GM12872 (cell line): ENCODE data around the gene LTBP3.

Source experiments
- TF ChIP-seq, protein P1 (sequence below): IDR thresholded peaks from 3 replicates; pipeline ENCODE4 v1.5.1; 2011; ENCODE audit warnings: low read depth, mild to moderate bottlenecking, low read length, moderate library complexity; ENCODE audit not compliant: insufficient read depth

LTBP3 gene

DNA sequence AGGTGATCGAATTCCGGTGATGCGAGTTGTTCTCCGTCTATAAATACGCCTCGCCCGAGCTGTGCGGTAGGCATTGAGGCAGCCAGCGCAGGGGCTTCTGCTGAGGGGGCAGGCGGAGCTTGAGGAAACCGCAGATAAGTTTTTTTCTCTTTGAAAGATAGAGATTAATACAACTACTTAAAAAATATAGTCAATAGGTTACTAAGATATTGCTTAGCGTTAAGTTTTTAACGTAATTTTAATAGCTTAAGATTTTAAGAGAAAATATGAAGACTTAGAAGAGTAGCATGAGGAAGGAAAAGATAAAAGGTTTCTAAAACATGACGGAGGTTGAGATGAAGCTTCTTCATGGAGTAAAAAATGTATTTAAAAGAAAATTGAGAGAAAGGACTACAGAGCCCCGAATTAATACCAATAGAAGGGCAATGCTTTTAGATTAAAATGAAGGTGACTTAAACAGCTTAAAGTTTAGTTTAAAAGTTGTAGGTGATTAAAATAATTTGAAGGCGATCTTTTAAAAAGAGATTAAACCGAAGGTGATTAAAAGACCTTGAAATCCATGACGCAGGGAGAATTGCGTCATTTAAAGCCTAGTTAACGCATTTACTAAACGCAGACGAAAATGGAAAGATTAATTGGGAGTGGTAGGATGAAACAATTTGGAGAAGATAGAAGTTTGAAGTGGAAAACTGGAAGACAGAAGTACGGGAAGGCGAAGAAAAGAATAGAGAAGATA, 59.0 kb downstream of the LTBP3 start, which contains the start of gene MALAT1:
TSS of gene MALAT1 (plus strand) at position 69 of the 736 bp plus-strand sequence.
- TF ChIP-seq, protein P1, sequence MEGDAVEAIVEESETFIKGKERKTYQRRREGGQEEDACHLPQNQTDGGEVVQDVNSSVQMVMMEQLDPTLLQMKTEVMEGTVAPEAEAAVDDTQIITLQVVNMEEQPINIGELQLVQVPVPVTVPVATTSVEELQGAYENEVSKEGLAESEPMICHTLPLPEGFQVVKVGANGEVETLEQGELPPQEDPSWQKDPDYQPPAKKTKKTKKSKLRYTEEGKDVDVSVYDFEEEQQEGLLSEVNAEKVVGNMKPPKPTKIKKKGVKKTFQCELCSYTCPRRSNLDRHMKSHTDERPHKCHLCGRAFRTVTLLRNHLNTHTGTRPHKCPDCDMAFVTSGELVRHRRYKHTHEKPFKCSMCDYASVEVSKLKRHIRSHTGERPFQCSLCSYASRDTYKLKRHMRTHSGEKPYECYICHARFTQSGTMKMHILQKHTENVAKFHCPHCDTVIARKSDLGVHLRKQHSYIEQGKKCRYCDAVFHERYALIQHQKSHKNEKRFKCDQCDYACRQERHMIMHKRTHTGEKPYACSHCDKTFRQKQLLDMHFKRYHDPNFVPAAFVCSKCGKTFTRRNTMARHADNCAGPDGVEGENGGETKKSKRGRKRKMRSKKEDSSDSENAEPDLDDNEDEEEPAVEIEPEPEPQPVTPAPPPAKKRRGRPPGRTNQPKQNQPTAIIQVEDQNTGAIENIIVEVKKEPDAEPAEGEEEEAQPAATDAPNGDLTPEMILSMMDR, result no peak

DNA sequence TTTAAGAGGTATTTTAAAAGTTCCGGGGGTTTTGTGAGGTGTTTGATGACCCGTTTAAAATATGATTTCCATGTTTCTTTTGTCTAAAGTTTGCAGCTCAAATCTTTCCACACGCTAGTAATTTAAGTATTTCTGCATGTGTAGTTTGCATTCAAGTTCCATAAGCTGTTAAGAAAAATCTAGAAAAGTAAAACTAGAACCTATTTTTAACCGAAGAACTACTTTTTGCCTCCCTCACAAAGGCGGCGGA, 59.5 kb downstream of the LTBP3 start:
- TF ChIP-seq, protein P1, result no peak

- TF ChIP-seq, protein P1, result no peak
Measured at GRCh38 chr11:65498042-65498726, 60.0 kb downstream of the LTBP3 start.

DNA sequence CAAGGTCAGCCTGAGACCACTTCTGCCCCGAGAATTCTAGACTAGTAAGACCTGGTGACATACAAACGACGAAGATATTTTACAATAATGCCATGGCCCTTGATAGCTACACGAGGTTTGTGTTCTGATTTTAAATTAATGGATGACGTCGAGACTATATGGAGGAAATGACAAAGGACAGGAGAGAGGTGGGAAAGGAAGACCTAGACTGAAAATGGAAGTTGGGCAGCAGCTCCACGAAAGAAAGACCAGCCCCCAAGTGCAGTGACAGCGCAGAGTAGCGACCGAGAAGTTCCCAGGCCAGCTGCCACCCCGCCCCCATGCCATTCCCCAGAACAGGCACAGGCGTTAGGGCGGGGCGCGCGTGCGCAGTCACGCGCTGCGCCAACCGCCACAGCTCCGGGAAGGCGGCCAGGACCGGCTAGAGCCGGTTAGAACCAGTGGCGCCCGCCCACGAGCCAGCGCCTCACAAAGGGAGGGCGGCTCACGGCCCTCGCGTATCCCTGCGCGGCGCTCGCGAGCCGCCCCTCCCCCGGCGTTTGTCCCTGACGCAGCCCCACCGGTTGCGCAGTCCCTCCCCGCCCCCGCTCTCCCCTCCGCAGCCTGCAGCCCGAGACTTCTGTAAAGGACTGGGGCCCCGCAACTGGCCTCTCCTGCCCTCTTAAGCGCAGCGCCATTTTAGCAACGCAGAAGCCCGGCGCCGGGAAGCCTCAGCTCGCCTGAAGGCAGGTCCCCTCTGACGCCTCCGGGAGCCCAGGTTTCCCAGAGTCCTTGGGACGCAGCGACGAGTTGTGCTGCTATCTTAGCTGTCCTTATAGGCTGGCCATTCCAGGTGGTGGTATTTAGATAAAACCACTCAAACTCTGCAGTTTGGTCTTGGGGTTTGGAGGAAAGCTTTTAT, 60.8 kb downstream of the LTBP3 start:
- TF ChIP-seq, protein P1, result no peak

DNA sequence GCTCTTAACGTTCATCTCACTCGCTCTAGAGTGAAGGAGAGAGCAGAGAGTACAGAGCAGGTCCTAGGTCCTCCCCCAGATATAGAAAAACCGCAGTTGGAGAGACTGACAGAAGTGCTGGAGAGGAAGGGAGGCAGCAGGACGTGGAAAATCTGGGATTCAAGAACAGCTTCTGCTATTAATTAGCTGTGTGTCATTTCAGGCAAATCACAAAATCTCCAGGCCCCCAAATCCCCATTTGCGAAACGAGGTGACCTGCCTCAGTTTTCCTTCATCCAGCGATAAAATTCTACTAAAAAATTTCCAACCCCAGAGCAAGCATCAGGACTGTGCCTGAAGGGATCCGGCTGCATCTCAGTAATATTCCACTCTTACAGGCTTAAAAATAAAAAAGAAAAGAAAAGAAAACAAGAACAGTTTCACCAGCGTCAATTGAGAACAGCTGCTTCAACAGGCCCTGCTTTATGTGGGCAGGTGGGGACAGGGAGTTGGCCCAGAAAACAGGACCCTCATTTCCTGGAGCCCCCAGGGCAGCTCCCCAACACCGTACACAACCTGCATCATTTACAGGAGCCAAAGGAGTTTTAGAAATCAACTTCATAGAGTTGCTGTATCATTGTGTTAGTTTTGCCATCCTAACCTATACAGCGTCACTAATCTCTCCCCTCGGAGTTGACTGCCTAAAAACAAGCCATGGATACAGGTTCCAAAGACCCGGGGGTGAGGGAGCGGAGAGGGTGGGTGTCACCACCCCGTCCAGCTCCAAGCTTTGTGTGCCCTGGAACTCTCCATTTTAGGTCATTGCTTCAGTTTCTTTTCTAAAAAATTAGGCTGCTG, 61.6 kb downstream of the LTBP3 start:
- TF ChIP-seq, protein P1, result no peak

GRCh38 chr11:65493367-65494176, 64.6 kb downstream of the LTBP3 start:
- TF ChIP-seq, protein P1, result no peak
